Epithelial cell of proximal tubule (primary cell): ENCODE results near the gene SEC16B. TPM values are rescaled to one million over a fixed set of nuclear protein-coding genes. Genes with fewer than 3 reads are reported as not detected.

Source experiments
- DNase-seq: peaks from one replicate; pipeline ENCODE4 v3.0.0-alpha.2; 2011; ENCODE audit warnings: low read depth
- H3K4me3 ChIP-seq: 2 replicates; pipeline ENCODE4 v1.5.1; 2011; ENCODE audit warnings: low read depth, mild to moderate bottlenecking, low read length
- total RNA-seq: library from RNA; depleted of rRNA; stranded (reverse); fragments of >200 nt; gene quantifications from 2 replicates; pipeline ENCODE4 v1.2.3, GENCODE V29; 2015
- TF ChIP-seq, protein P1 (sequence below): conservative IDR thresholded peaks from 2 replicates; pipeline ENCODE4 v1.5.1; 2012; ENCODE audit warnings: low read depth, mild to moderate bottlenecking, low read length

SEC16B gene
- total RNA-seq, 1 donor from 2014 or later = 0.17 TPM

DNA sequence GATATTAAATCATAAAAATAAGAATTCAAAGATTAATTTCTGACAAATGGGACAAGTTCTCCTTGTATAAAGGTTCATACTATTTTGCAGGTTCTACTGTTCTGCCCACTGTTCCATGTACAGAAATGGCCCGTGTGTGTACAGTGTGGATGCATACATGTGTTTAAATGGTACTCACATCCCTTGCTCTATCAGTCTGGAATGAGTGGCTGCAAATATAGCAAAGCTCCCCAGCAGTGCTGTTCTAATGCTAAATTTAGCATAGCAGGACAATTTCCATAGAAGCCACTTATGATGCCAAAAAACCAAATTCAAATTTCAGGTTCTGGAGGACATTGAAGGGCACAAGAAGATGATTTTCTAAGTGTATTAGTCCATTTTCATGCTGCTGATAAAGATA lies 9.4 kb upstream of the SEC16B start:
- no peak overlapping the region for H3K4me3 ChIP-seq
- no peak for DNase-seq
- TF ChIP-seq, protein P1, sequence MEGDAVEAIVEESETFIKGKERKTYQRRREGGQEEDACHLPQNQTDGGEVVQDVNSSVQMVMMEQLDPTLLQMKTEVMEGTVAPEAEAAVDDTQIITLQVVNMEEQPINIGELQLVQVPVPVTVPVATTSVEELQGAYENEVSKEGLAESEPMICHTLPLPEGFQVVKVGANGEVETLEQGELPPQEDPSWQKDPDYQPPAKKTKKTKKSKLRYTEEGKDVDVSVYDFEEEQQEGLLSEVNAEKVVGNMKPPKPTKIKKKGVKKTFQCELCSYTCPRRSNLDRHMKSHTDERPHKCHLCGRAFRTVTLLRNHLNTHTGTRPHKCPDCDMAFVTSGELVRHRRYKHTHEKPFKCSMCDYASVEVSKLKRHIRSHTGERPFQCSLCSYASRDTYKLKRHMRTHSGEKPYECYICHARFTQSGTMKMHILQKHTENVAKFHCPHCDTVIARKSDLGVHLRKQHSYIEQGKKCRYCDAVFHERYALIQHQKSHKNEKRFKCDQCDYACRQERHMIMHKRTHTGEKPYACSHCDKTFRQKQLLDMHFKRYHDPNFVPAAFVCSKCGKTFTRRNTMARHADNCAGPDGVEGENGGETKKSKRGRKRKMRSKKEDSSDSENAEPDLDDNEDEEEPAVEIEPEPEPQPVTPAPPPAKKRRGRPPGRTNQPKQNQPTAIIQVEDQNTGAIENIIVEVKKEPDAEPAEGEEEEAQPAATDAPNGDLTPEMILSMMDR = no peak

- DNase-seq = no peak
- H3K4me3 ChIP-seq = no peak overlapping the region
- TF ChIP-seq, protein P1 = no peak
Measured at GRCh38 chr1:177978530-177978929, 8.7 kb upstream of the SEC16B start.

- no peak for DNase-seq
- H3K4me3 ChIP-seq = no peak overlapping the region
Measured at GRCh38 chr1:177977141-177977540, 7.3 kb upstream of the SEC16B start.

GRCh38 chr1:177976596-177976995 lies 6.7 kb upstream of the SEC16B start:
- DNase-seq = no peak
- TF ChIP-seq, protein P1 = no peak
- H3K4me3 ChIP-seq = no peak overlapping the region

More at GRCh38 chr1:177977141-177977540, 7.3 kb upstream of the SEC16B start:
- TF ChIP-seq, protein P1 = no peak

DNA sequence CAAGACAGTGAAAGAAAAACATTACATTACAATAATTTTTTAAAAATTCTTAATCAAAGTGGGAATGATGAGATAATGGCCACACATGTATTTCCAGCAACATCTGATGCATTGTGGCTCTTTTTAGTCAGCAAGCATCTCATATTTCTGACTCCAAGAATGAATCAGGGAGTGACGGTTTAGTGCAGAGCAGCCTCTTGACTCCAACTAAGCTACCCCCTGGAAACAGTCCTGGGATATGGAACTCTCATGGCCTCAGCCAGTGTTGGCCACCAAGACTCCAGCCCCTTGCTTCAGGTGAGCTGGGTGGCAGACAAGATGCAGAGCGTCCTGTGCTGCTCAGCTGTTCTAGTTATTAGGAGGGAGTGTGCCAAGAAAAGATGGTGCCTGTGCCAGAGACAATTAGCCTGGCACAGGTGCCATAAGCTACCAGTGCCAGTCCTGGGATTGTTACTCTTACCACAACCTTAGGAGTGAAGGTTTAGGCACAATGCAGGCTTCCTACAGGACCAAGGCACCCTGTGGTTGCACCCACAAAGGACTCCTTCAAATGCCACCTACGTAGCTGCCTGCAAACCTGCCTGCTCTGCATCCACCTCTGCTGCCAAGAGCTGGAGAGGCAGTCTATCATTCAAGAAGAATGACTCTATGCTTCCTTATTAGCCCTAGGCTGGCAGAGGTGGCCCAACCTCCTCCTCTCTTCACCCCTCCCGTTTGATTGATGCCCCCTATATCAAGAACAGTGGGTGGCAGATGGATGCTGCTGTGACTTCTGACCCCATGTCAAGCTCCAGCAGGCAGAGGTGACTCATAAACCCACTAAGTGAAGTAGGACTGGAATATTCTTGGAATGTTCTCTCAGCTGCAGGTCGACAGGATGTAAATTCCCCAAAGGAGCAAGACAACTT lies 6.0 kb upstream of the SEC16B start:
- TF ChIP-seq, protein P1 = no peak
- no peak overlapping the region for H3K4me3 ChIP-seq
- peak; percentile 68 for DNase-seq

- TF ChIP-seq, protein P1 = no peak
- DNase-seq = no peak
- no peak overlapping the region for H3K4me3 ChIP-seq
Measured at GRCh38 chr1:177973585-177973984, 3.7 kb upstream of the SEC16B start.

DNA sequence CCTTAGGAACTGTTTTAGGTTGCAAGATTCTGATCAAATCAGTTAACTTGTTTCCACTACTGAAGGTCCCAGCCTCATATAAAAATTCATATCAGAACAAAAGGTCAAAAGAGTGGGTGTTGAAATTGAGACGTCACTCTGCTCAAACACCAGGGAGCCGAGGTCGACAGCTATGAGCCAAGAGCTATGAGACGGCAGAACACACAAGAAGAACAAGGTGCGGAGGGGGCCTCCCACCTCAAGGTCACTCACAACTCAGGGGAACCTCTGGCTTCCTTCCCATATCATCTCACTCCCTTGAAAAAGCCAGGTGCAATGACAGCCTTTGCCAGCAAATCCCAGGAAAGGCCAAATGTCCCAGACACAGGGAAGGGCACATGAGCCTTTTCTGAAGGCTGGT lies 749 bp downstream of the SEC16B start:
- TF ChIP-seq, protein P1 = no peak
- H3K4me3 ChIP-seq = no peak overlapping the region
- no peak for DNase-seq
